Mucosa of stomach (tissue), 1 donor: ENCODE results near the gene ATRNL1.

ENCODE experiments used
- H3K27me3 ChIP-seq: one replicate; pipeline ENCODE4 v1.7.0; 2013; ENCODE audit warnings: mild to moderate bottlenecking, low read length; ENCODE audit not compliant: control insufficient read depth, insufficient read depth
- H3K36me3 ChIP-seq: one replicate; pipeline ENCODE4 v1.7.0; 2013; ENCODE audit warnings: low read length; ENCODE audit not compliant: control insufficient read depth, insufficient read depth
- H3K4me1 ChIP-seq: one replicate; pipeline ENCODE4 v1.7.0; 2013; ENCODE audit warnings: mild to moderate bottlenecking, low read length; ENCODE audit not compliant: control insufficient read depth, insufficient read depth
- H3K4me3 ChIP-seq: one replicate; pipeline ENCODE4 v1.7.0; 2013; ENCODE audit warnings: low read length
- H3K9ac ChIP-seq: one replicate; pipeline ENCODE4 v1.7.0; 2013; ENCODE audit warnings: mild to moderate bottlenecking, low read length, moderate library complexity
- H3K9me3 ChIP-seq: one replicate; pipeline ENCODE4 v1.7.0; 2013; ENCODE audit warnings: mild to moderate bottlenecking, low read length, moderate library complexity; ENCODE audit not compliant: control insufficient read depth
- donor health status: Pancreatic carcinoma.

Gene ATRNL1

DNA sequence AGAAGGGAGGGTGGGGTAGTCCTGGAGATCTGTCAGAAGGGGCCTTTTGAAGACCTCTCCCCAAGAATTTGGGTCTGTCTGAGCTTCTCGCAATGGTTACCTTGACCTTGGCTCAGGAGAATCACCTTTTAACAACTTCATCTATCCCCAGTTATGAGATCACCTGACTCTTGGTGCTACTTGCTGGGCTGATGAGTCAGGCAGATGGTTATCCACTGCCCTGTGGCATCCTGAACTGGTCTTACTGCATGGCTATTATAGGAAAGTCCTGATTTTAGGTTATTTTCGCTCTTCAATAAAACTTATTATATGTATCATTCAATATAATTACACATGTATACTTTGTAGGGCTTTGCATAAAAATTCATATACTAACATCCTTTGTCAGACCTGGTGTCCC is 905.1 kb downstream of the ATRNL1 start:
- H3K27me3 ChIP-seq = no peaks in the 10 kb centered on the region
- no peaks in the 10 kb centered on the region for H3K36me3 ChIP-seq
- H3K9ac ChIP-seq = no peak overlapping the region
- no peaks in the 10 kb centered on the region for H3K4me1 ChIP-seq
- H3K9me3 ChIP-seq = no peaks in the 10 kb centered on the region
- no peak overlapping the region for H3K4me3 ChIP-seq
